HEK293 (cell line): ENCODE results near the gene FBH1.

Experiments used
- CTCF ChIA-PET: fragments of 350-600 bp; formaldehyde crosslinking; extraction: SDS; loops from one replicate; lab custom pipeline; 2021; ENCODE audit warnings: antibody characterized with exemption; lab: Yijun Ruan, JAX
- POLR2A ChIA-PET: fragments of 300-600 bp; formaldehyde crosslinking; extraction: SDS; loops from one replicate; lab custom pipeline; 2020; ENCODE audit warnings: antibody characterized with exemption, inconsistent platforms; lab: Yijun Ruan, JAX
- H3K27ac ChIP-seq: fragments of 200-500 bp; sonication (Bioruptor generic); 2 replicates; pipeline ENCODE4 v1.5.1; 2014; ENCODE audit warnings: low read depth, low read length, control low read depth, inconsistent platforms; ENCODE audit errors: extremely low read depth
- H3K36me3 ChIP-seq, 2 experiments: fragments of 200-500 bp in 1 of 2; sonication (Bioruptor generic) in 1 of 2; 1 replicate in 1 of 2; 2 replicates in 1 of 2; pipeline ENCODE4 v1.5.1; 2014 to 2017; ENCODE audit warnings: inconsistent platforms in 2 of 2, low read length in 2 of 2; ENCODE audit not compliant: control insufficient read depth in 2 of 2, insufficient read depth in 1 of 2
- H3K4me1 ChIP-seq: fragments of 200-500 bp; sonication (Bioruptor generic); 2 replicates; pipeline ENCODE4 v1.5.1; 2014; ENCODE audit warnings: mild to moderate bottlenecking, low read length, inconsistent platforms; ENCODE audit not compliant: control insufficient read depth, insufficient read depth
- H3K4me3 ChIP-seq: 2 replicates; pipeline ENCODE4 v1.5.1; 2011; ENCODE audit warnings: low read depth, mild to moderate bottlenecking, control low read depth, low read length, moderate library complexity
- H3K9me3 ChIP-seq: fragments of 200-500 bp; sonication (Bioruptor generic); 2 replicates; pipeline ENCODE4 v1.5.1; 2014; ENCODE audit warnings: low read depth, low read length, inconsistent platforms; ENCODE audit not compliant: control insufficient read depth, insufficient read depth
- BCL11A ChIP-seq: fragments of 450-650 bp; formaldehyde crosslinking; IDR thresholded peaks from 2 replicates; pipeline ENCODE4 v1.5.1; 2016; ENCODE audit warnings: low read depth, missing biosample characterization, missing genetic modification characterization
- KLF8 ChIP-seq: fragments of 450-650 bp; formaldehyde crosslinking; IDR thresholded peaks from 2 replicates; pipeline ENCODE4 v1.5.1; 2016; ENCODE audit warnings: missing biosample characterization, missing genetic modification characterization
- MEIS1 ChIP-seq: sonication (generic); formaldehyde crosslinking; IDR thresholded peaks from 2 replicates; pipeline ENCODE4 v1.8.1; 2022; ENCODE audit warnings: missing genetic modification reagents, mild to moderate bottlenecking, borderline replicate concordance
- REPIN1 ChIP-seq: fragments of 450-650 bp; formaldehyde crosslinking; IDR thresholded peaks from 2 replicates; pipeline ENCODE4 v1.5.1; 2017; ENCODE audit warnings: missing biosample characterization, missing genetic modification characterization, low read depth
- SP2 ChIP-seq: fragments of 450-650 bp; formaldehyde crosslinking; IDR thresholded peaks from 2 replicates; pipeline ENCODE4 v1.5.1; 2016; ENCODE audit warnings: missing biosample characterization, missing genetic modification characterization
- SP7 ChIP-seq: fragments of 450-650 bp; formaldehyde crosslinking; IDR thresholded peaks from 2 replicates; pipeline ENCODE4 v1.5.1; 2016; ENCODE audit warnings: missing biosample characterization, missing genetic modification characterization
- ZNF138 ChIP-seq: fragments of 450-650 bp; formaldehyde crosslinking; IDR thresholded peaks from 2 replicates; pipeline ENCODE4 v1.5.1; 2016; ENCODE audit warnings: missing biosample characterization, missing genetic modification characterization, borderline replicate concordance
- ZNF146 ChIP-seq: fragments of 450-650 bp; formaldehyde crosslinking; IDR thresholded peaks from 2 replicates; pipeline ENCODE4 v1.5.1; 2016; ENCODE audit warnings: missing biosample characterization, missing genetic modification characterization
- ZNF223 ChIP-seq: fragments of 450-650 bp; formaldehyde crosslinking; IDR thresholded peaks from 2 replicates; pipeline ENCODE4 v1.5.1; 2016; ENCODE audit warnings: missing biosample characterization, missing genetic modification characterization
- ZNF302 ChIP-seq: fragments of 450-650 bp; formaldehyde crosslinking; IDR thresholded peaks from 2 replicates; pipeline ENCODE4 v1.5.1; 2016; ENCODE audit warnings: missing biosample characterization, missing genetic modification characterization, low read depth
- ZNF37A ChIP-seq: fragments of 450-650 bp; IDR thresholded peaks from 2 replicates; pipeline ENCODE4 v1.5.1; 2018; ENCODE audit warnings: missing biosample characterization, missing genetic modification characterization
- ZNF394 ChIP-seq: fragments of 450-650 bp; formaldehyde crosslinking; IDR thresholded peaks from 2 replicates; pipeline ENCODE4 v1.5.1; 2016; ENCODE audit warnings: missing biosample characterization, missing genetic modification characterization, mild to moderate bottlenecking, moderate library complexity, borderline replicate concordance
- ZNF549 ChIP-seq: fragments of 450-650 bp; IDR thresholded peaks from 2 replicates; pipeline ENCODE4 v1.5.1; 2018; ENCODE audit warnings: missing biosample characterization, missing genetic modification characterization, mild to moderate bottlenecking, inconsistent platforms, moderate library complexity
- ZNF558 ChIP-seq: fragments of 450-650 bp; formaldehyde crosslinking; IDR thresholded peaks from 2 replicates; pipeline ENCODE4 v1.5.1; 2016; ENCODE audit warnings: missing biosample characterization, missing genetic modification characterization
- ZNF670 ChIP-seq: fragments of 450-650 bp; formaldehyde crosslinking; IDR thresholded peaks from 2 replicates; pipeline ENCODE4 v1.5.1; 2016; ENCODE audit warnings: missing biosample characterization, missing genetic modification characterization, low read depth
- ZNF701 ChIP-seq: fragments of 450-650 bp; formaldehyde crosslinking; IDR thresholded peaks from 2 replicates; pipeline ENCODE4 v1.5.1; 2016; ENCODE audit warnings: missing biosample characterization, missing genetic modification characterization
- TF ChIP-seq, protein P1 (sequence below): fragments of 450-650 bp; formaldehyde crosslinking; IDR thresholded peaks from 2 replicates; pipeline ENCODE4 v1.5.1; 2017; ENCODE audit warnings: missing biosample characterization, missing genetic modification characterization
- TF ChIP-seq, protein P2 (sequence below): fragments of 450-650 bp; formaldehyde crosslinking; IDR thresholded peaks from 2 replicates; pipeline ENCODE4 v1.5.1; 2016; ENCODE audit warnings: missing biosample characterization, missing genetic modification characterization
- TF ChIP-seq, protein P3 (sequence below): fragments of 450-650 bp; formaldehyde crosslinking; IDR thresholded peaks from 2 replicates; pipeline ENCODE4 v1.5.1; 2016; ENCODE audit warnings: missing biosample characterization, missing genetic modification characterization, borderline replicate concordance
- TF ChIP-seq, protein P4 (sequence below): fragments of 450-650 bp; formaldehyde crosslinking; IDR thresholded peaks from 2 replicates; pipeline ENCODE4 v1.5.1; 2016; ENCODE audit warnings: missing biosample characterization, missing genetic modification characterization

Gene FBH1

DNA sequence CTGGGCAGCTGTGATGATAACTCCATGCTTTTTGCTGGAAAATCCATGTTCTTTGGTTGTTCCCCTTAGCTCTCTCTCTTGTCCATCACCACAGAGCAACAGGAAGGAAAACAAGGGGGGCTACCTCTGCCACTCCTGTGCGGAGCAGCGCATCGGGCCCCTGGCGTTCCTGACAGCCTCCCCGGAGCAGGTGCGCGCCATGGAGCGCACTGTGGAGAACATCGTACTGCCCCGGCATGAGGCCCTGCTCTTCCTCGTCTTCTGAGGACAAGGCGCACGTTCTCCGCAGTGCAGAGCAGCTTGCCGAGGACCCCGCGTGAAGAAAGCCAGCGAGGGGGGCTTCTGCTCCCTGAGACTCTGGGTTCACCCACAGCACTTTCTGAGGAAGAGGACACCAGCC is 47.0 kb downstream of the FBH1 start:
- Histone ChIP-seq H3K4me1 (no peaks in the 10 kb centered on the region), H3K36me3 (peaks cover 23 to 55% of the 10 kb centered on the region in 2 experiments), H3K9me3 (no peaks in the 10 kb centered on the region), H3K27ac (no peak overlapping the region), H3K4me3 (no peak overlapping the region)
- ChIA-PET POLR2A (no interaction called here), CTCF (interaction anchor here (0.6 kb wide), 1 partner anchor 37 kb away, joined by 3 read pairs; no protein-coding TSS in a partner anchor)
- no peak for TF ChIP-seq KLF8 (tag by site-specific recombination)
- TF ChIP-seq, protein P1, sequence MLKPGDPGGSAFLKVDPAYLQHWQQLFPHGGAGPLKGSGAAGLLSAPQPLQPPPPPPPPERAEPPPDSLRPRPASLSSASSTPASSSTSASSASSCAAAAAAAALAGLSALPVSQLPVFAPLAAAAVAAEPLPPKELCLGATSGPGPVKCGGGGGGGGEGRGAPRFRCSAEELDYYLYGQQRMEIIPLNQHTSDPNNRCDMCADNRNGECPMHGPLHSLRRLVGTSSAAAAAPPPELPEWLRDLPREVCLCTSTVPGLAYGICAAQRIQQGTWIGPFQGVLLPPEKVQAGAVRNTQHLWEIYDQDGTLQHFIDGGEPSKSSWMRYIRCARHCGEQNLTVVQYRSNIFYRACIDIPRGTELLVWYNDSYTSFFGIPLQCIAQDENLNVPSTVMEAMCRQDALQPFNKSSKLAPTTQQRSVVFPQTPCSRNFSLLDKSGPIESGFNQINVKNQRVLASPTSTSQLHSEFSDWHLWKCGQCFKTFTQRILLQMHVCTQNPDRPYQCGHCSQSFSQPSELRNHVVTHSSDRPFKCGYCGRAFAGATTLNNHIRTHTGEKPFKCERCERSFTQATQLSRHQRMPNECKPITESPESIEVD (tag by site-specific recombination): no peak
- TF ChIP-seq SP7 (tag by site-specific recombination): no peak
- TF ChIP-seq, protein P2, sequence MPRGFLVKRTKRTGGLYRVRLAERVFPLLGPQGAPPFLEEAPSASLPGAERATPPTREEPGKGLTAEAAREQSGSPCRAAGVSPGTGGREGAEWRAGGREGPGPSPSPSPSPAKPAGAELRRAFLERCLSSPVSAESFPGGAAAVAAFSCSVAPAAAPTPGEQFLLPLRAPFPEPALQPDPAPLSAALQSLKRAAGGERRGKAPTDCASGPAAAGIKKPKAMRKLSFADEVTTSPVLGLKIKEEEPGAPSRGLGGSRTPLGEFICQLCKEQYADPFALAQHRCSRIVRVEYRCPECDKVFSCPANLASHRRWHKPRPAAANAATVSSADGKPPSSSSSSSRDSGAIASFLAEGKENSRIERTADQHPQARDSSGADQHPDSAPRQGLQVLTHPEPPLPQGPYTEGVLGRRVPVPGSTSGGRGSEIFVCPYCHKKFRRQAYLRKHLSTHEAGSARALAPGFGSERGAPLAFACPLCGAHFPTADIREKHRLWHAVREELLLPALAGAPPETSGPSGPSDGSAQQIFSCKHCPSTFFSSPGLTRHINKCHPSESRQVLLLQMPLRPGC (tag by site-specific recombination): no peak
- TF ChIP-seq ZNF549 (tag by site-specific recombination): no peak
- TF ChIP-seq SP2 (tag by site-specific recombination): no peak
- TF ChIP-seq, protein P3, sequence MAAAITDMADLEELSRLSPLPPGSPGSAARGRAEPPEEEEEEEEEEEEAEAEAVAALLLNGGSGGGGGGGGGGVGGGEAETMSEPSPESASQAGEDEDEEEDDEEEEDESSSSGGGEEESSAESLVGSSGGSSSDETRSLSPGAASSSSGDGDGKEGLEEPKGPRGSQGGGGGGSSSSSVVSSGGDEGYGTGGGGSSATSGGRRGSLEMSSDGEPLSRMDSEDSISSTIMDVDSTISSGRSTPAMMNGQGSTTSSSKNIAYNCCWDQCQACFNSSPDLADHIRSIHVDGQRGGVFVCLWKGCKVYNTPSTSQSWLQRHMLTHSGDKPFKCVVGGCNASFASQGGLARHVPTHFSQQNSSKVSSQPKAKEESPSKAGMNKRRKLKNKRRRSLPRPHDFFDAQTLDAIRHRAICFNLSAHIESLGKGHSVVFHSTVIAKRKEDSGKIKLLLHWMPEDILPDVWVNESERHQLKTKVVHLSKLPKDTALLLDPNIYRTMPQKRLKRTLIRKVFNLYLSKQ: no peak
- no peak for TF ChIP-seq MEIS1 (CRISPR knock-in tag)
- no peak for TF ChIP-seq ZNF138 (tag by site-specific recombination)
- TF ChIP-seq ZNF37A (tag by site-specific recombination): no peak
- TF ChIP-seq REPIN1: no peak
- TF ChIP-seq ZNF670: no peak
- no peak for TF ChIP-seq ZNF701 (tag by site-specific recombination)
- TF ChIP-seq, protein P4, sequence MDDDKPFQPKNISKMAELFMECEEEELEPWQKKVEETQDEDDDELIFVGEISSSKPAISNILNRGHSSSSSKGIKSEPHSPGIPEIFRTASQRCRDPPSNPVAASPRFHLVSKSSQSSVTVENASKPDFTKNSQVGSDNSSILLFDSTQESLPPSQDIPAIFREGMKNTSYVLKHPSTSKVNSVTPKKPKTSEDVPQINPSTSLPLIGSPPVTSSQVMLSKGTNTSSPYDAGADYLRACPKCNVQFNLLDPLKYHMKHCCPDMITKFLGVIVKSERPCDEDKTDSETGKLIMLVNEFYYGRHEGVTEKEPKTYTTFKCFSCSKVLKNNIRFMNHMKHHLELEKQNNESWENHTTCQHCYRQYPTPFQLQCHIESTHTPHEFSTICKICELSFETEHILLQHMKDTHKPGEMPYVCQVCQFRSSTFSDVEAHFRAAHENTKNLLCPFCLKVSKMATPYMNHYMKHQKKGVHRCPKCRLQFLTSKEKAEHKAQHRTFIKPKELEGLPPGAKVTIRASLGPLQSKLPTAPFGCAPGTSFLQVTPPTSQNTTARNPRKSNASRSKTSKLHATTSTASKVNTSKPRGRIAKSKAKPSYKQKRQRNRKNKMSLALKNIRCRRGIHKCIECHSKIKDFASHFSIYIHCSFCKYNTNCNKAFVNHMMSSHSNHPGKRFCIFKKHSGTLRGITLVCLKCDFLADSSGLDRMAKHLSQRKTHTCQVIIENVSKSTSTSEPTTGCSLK (tag by site-specific recombination): no peak
- TF ChIP-seq ZNF394 (tag by site-specific recombination): no peak

DNA sequence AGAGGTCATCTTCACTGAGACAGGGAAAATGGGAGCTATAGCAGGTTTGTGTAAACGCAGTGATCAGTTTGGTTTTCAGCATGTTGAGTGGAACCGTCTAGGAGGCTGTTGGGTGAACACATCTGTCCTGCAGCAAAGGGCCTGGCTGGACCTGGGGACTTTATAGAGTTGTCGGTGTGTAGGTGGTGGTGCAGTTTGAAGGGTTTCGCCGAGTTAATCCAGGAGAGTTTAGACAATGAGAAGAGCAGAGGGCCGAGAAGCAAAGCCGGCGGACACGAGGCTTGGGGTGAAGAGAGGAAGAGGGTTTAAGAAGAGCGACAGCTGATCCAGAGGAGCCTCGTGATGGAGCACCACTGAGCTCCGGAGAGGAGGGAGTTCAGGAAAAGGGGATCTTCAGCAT is 48.2 kb downstream of the FBH1 start:
- Histone ChIP-seq H3K27ac (no peak overlapping the region), H3K9me3 (no peaks in the 10 kb centered on the region), H3K4me1 (no peaks in the 10 kb centered on the region), H3K4me3 (no peak overlapping the region), H3K36me3 (peaks cover 17 to 42% of the 10 kb centered on the region in 2 experiments)
- no peak for TF ChIP-seq BCL11A
- TF ChIP-seq ZNF223 (tag by site-specific recombination): no peak
- no peak for TF ChIP-seq ZNF146 (tag by site-specific recombination)
- no peak for TF ChIP-seq ZNF558 (tag by site-specific recombination)
- TF ChIP-seq ZNF302 (tag by site-specific recombination): no peak
- ChIA-PET CTCF (no interaction called here), POLR2A (interaction anchor here (0.6 kb wide), 1 partner anchor 204 kb away, joined by 3 read pairs; no protein-coding TSS in a partner anchor)
